K562 (cell line): ENCODE measurements around the gene FMNL3. TPM values are rescaled to one million over a fixed set of nuclear protein-coding genes. Genes with fewer than 3 reads are reported as not detected.

ENCODE experiments used
- ATAC-seq: fragments of 200-7000 bp; cut with Tn5 transposase; 3 replicates; pipeline ENCODE4 v1.9.1; 2020; ENCODE audit warnings: moderate library complexity
- BruUV-seq: library from RNA; stranded (reverse); fragments of 400-500 nt; replicated peaks from 2 replicates; lab custom pipeline; 2021; lab: Mats Ljungman, UMichigan
- CTCF ChIA-PET: fragments of 300-600 bp; formaldehyde crosslinking; extraction: SDS; loops from one replicate; lab custom pipeline; 2021; ENCODE audit warnings: low intra/inter-chr PET ratio; lab: Yijun Ruan, JAX
- POLR2A ChIA-PET: fragments of 300-600, 350-650 bp; sonication (Branson Sonifier 250); formaldehyde crosslinking; extraction: SDS; loops from one replicate; lab custom pipeline; 2021; ENCODE audit warnings: antibody characterized with exemption, inconsistent platforms; lab: Yijun Ruan, JAX
- DNase-seq, 4 experiments: peaks; one replicate each; pipeline versions ENCODE4 v3.0.0 to v3.0.0-alpha.2; 2011 to 2018; ENCODE audit warnings: low spot score in 3 of 4, mixed read lengths in 3 of 4; ENCODE audit errors: extremely low read depth in 1 of 4
- FAIRE-seq: peaks from 2 replicates; lab custom pipeline; 2011; peaks lifted over from hg19 to GRCh38; lab: Jason Lieb, UNC
- H2AFZ ChIP-seq: 2 replicates; pipeline ENCODE4 v1.6.0; 2011; ENCODE audit warnings: low read depth, low read length, control low read depth, inconsistent platforms
- H3K27ac ChIP-seq: fragments of 200-600 bp; 3 replicates; pipeline ENCODE4 v1.8.0; 2011; ENCODE audit warnings: low read depth, mild to moderate bottlenecking, control low read depth, inconsistent platforms, low read length, moderate library complexity, mixed read lengths; ENCODE audit errors: extremely low read depth
- H3K27me3 ChIP-seq, 2 experiments: fragments of 300-600 bp in 1 of 2; 2 replicates in 1 of 2; 3 replicates in 1 of 2; pipeline versions ENCODE4 v1.6.0 to v1.8.0; 2011; ENCODE audit warnings: inconsistent platforms in 2 of 2, low read length in 2 of 2, mild to moderate bottlenecking in 1 of 2, mixed read lengths in 1 of 2, moderate library complexity in 1 of 2; ENCODE audit not compliant: control insufficient read depth in 2 of 2, insufficient read depth in 2 of 2
- H3K36me3 ChIP-seq: fragments of 300-600 bp; 3 replicates; pipeline ENCODE4 v1.8.0; 2011; ENCODE audit warnings: mild to moderate bottlenecking, low read length, inconsistent platforms; ENCODE audit not compliant: control insufficient read depth, insufficient read depth
- H3K4me1 ChIP-seq, 2 experiments: fragments of 200-600 bp in 1 of 2; replicated peaks in 1 of 2; 2 replicates in 1 of 2; 3 replicates in 1 of 2; pipeline versions ENCODE4 v1.5.1 to v1.8.0; 2011; ENCODE audit warnings: inconsistent platforms in 2 of 2, low read length in 2 of 2, mild to moderate bottlenecking in 1 of 2, mixed read lengths in 1 of 2, moderate library complexity in 1 of 2; ENCODE audit not compliant: control insufficient read depth in 2 of 2, insufficient read depth in 2 of 2
- H3K4me2 ChIP-seq: 2 replicates; pipeline ENCODE4 v1.6.1; 2011; ENCODE audit warnings: low read length, control low read depth, inconsistent platforms, mixed read lengths; ENCODE audit not compliant: insufficient read depth
- H3K4me3 ChIP-seq: fragments of 200-600 bp; sonication (generic), shearing (Covaris generic); 2 replicates; pipeline ENCODE4 v1.5.1; 2016; ENCODE audit warnings: control low read depth, inconsistent platforms
- H3K79me2 ChIP-seq: fragments of 200-600 bp; 3 replicates; pipeline ENCODE4 v1.8.0; 2011; ENCODE audit warnings: low read length, inconsistent platforms; ENCODE audit not compliant: control insufficient read depth, insufficient read depth
- H3K9ac ChIP-seq, 2 experiments: 2 replicates each; pipeline versions ENCODE4 v1.6.0 to v1.6.1; 2011; ENCODE audit warnings: low read depth in 2 of 2, low read length in 2 of 2, control low read depth in 1 of 2, inconsistent platforms in 1 of 2, mild to moderate bottlenecking in 1 of 2, mixed read lengths in 1 of 2; ENCODE audit not compliant: insufficient read depth in 1 of 2
- H3K9me1 ChIP-seq: one replicate; pipeline ENCODE4 v1.6.0; 2011; ENCODE audit warnings: inconsistent platforms, mild to moderate bottlenecking, low read length, moderate library complexity; ENCODE audit not compliant: control insufficient read depth, insufficient read depth
- H3K9me3 ChIP-seq: replicated peaks from 2 replicates; pipeline ENCODE4 v1.5.1; 2011; ENCODE audit warnings: low read depth, low read length, inconsistent platforms; ENCODE audit not compliant: control insufficient read depth, insufficient read depth
- H4K20me1 ChIP-seq: replicated peaks from 2 replicates; pipeline ENCODE4 v1.6.1; 2011; ENCODE audit warnings: low read length, inconsistent platforms, mixed read lengths; ENCODE audit not compliant: control insufficient read depth, insufficient read depth
- MAFF ChIP-seq: IDR thresholded peaks from 2 replicates; pipeline ENCODE4 v1.6.1; 2012; ENCODE audit warnings: low read length, improper control_type of control experiment
- ZNF644 ChIP-seq: fragments of 200-800 bp; sonication (Bioruptor generic); IDR thresholded peaks from 2 replicates; pipeline ENCODE4 v1.6.1; 2016; ENCODE audit warnings: low read depth, missing genetic modification characterization, missing compliant biosample characterization
- WGBS: fragments of 100-300 bp; shearing (Covaris generic); methylation state at CpG from one replicate; pipeline ENCODE4 v1.1.6; 2016; ENCODE audit warnings: low coverage, mixed read lengths; ENCODE audit not compliant: insufficient coverage; ENCODE audit errors: missing lambda C conversion rate; 5-methylcytosine and 5-hydroxymethylcytosine counted together
- in situ Hi-C: fragments of 300-500 bp; cut with MboI; formaldehyde crosslinking; loops from 4 replicates; pipeline ENCODE4 v1.15.0; 2018; ENCODE audit warnings: inconsistent platforms, mixed read lengths
- intact Hi-C: fragments of 100-400 bp; cut with micrococcal nuclease; formaldehyde crosslinking; loops from 2 replicates; pipeline ENCODE4 v1.14.2; 2022
- polyA plus RNA-seq, 8 experiments: library from polyadenylated mRNA; depleted of rRNA in 4 of 8; stranded (reverse) in 5 of 8; unstranded in 3 of 8; fragments of >200 nt; fragmentation: Nextera tagmentation in 2 of 8; fragmentation: Illumina TruSeq in 1 of 8; extraction: Ambion mirVana in 2 of 8; extraction: Trizol in 1 of 8; gene quantifications; 2 replicates each; pipeline versions ENCODE4 v1.2.1 to v1.2.3, GENCODE V29; 2011 to 2014; ENCODE audit warnings: inconsistent platforms in 1 of 8, missing spikeins in 1 of 8
- total RNA-seq, 7 experiments: library from RNA; depleted of rRNA in 6 of 7; stranded (reverse); fragments of >200 nt in 6 of 7; fragmentation: Illumina TruSeq in 2 of 7; extraction: Trizol in 2 of 7; gene quantifications; 2 replicates each; pipeline versions ENCODE4 v1.2.1 to v1.2.3, GENCODE V29; 2011 to 2021; ENCODE audit warnings: low replicate concordance in 1 of 7
- TF ChIP-seq, protein P1 (sequence below): fragments of 250-450 bp; sonication (Bioruptor Pico); IDR thresholded peaks from 2 replicates; pipeline ENCODE4 v1.8.0; 2021; ENCODE audit warnings: mild to moderate bottlenecking, moderate library complexity

Gene FMNL3
- total and polyA plus RNA-seq, 9 of the 15 experiments (the other 6 are each of a cell fraction or from before 2014, with no cell fraction given): 0.49 to 14.4 (median 6.8) TPM

DNA sequence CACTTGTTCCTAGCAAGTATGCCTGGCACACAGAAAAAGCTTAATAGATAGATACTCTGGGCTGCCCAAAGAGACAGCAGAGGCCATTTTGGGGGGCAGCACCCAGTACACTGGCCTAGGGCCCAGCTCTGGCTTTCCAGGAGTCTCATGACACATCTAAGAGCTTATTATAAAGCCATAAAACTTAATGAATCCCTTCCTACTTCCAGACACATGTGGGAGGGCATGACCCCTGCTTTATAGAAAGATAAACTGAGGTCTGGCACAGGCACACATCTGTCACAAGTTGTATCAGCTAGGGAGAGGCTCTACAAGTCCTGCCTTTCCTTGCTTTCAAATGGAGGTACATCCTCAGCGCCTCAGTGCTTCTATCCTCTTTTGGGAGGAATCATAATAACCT, 27.1 kb downstream of the FMNL3 start (continued):
- TF ChIP-seq, protein P1, sequence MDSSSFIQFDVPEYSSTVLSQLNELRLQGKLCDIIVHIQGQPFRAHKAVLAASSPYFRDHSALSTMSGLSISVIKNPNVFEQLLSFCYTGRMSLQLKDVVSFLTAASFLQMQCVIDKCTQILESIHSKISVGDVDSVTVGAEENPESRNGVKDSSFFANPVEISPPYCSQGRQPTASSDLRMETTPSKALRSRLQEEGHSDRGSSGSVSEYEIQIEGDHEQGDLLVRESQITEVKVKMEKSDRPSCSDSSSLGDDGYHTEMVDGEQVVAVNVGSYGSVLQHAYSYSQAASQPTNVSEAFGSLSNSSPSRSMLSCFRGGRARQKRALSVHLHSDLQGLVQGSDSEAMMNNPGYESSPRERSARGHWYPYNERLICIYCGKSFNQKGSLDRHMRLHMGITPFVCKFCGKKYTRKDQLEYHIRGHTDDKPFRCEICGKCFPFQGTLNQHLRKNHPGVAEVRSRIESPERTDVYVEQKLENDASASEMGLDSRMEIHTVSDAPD (CRISPR knock-in tag): no peak

DNA sequence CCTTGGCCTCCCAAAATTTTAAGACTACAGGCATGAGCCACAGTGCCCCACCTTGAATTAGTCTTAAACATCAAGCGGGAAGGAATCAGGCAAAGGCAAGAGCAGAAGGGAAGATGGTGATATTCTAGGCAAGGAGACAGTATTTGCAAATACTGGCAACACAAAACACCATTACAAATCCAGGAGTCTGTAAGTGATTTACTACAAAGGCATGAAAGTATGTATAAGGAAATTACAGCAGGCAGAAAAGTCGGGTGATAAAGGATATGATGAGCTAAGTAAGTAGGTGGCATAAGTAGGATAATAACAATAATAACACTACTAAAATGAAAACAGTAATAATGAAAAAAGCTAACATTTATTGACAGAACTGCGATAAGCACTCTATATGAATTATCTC, 28.5 kb downstream of the FMNL3 start:
- Histone ChIP-seq H3K27me3 (no peaks in the 10 kb centered on the region; a peak in 1 of 5 replicates), H3K36me3 (no peaks in the 10 kb centered on the region), H3K4me2 (no peak overlapping the region), H2AFZ (no peak overlapping the region), H3K27ac (no peak overlapping the region), H3K9ac (no peak overlapping the region), H3K4me1 (peaks cover 6 to 9% of the 10 kb centered on the region in 2 experiments; a peak in 4 of 5 replicates), H3K4me3 (no peak overlapping the region), H3K9me3 (no peaks in the 10 kb centered on the region), H3K9me1 (no peaks in the 10 kb centered on the region), H4K20me1 (no peaks in the 10 kb centered on the region), H3K79me2 (no peaks in the 10 kb centered on the region)
- DNase-seq (no peak), FAIRE-seq (no peak), ATAC-seq (no peak)
- in situ Hi-C loops (no loop called here), intact Hi-C loops (no loop called here)
- 41% methylated on average over 3 of the region's 3 CpGs for WGBS
- POLR2A ChIA-PET: interaction anchor here (0.6 to 2.2 kb wide), 3 partner anchors 14 to 682 kb away, joined by 3 to 9 read pairs (median 3); no protein-coding TSS in a partner anchor
- BruUV-seq: no TSS peak
- TF ChIP-seq ZNF644 (tag): no peak
- TF ChIP-seq MAFF: no peak
- CTCF ChIA-PET: no interaction called here
